Skeletal muscle cell (primary cell): ENCODE data around the gene NECTIN1.

Experiments
- DNase-seq: peaks from one replicate; pipeline ENCODE4 v3.0.0-alpha.2; 2010; ENCODE audit warnings: low read depth
- H3K4me3 ChIP-seq: 2 replicates; pipeline ENCODE4 v1.5.1; 2011; ENCODE audit warnings: low read depth, mild to moderate bottlenecking, control low read depth, low read length, moderate library complexity

Gene NECTIN1

DNA sequence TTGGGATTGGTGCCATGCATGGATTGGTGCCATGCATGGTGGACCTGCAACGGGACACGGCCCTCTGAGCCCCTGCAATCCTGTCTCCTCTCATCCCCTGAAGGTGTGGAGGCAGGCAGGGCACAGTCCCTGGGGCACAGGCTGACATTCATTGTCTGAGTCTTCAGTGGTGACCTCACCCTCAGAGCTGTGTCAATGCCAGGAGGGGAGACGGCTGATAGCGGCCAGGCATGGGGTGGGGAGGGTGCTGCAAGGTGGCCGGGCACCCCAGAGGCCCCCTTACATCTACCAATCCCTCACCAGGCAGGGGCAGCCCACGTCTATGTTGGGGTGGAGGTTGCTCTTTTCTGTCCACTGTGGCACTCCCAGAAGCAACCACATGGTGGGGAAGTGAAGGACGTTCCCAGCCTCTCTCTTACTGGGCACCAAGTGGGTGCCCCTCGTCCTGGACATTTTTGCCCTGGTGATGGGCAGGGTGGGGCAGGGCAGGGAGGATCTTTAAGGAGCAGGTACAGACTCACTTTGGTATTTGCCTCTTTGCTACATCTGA lies 47.6 kb downstream of the NECTIN1 start:
- DNase-seq: no peak
- no peak overlapping the region for H3K4me3 ChIP-seq

- H3K4me3 ChIP-seq: no peak overlapping the region
- no peak for DNase-seq
Observed at GRCh38 chr11:119680541-119681360, 48.2 kb downstream of the NECTIN1 start.

- H3K4me3 ChIP-seq: no peak overlapping the region
- DNase-seq: no peak
Observed at GRCh38 chr11:119679346-119679745, 49.7 kb downstream of the NECTIN1 start.

DNA sequence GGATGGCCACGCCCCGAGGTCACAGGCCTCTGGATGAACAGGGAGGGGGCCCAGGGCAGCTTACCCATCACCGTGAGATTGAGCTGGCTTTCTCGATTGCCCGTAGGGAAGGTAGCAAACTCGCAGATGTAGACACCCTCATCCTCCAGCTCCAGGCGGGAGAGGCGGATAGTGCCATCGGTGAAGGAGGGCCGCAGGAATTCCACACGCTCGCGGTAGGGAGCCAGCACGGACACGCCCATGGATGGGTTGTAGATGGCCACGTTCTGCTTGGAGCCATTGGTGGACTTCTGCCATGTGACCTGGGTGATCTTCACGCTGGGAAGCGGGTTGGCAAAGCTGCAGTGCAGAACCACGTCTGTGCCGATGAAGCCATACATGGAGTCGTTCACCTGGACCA lies 50.6 kb downstream of the NECTIN1 start:
- no peak for DNase-seq
- H3K4me3 ChIP-seq: no peak overlapping the region

- DNase-seq: no peak
- no peak overlapping the region for H3K4me3 ChIP-seq
Observed at GRCh38 chr11:119677840-119678239, 51.2 kb downstream of the NECTIN1 start.

DNA sequence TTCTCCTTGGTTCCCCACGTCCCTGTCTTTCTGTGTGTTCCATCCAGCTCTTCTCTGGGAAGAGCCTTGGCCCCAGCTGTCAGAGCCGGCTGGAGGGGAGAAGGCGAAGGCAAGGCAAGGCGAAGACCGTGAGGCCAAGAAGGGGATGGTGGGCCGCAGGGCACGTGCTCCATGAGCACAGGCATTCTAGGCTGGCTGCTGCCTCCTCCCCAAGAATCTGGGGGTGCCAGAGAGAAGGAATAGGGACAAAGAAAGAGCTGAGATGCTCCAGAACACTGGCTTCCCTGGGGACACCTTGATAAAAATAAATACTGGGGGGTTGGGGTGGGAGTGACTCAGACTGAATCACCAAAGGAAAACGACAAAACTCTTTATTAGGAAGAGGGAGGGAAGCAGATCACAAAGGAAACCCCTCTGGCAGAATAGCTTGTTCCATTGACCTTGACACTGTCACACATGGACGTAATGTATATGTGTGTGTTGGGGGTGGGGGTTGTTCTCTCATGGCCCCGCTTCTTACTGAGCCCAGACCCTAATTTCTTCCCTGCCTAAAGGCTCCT lies 52.5 kb downstream of the NECTIN1 start:
- no peak overlapping the region for H3K4me3 ChIP-seq
- DNase-seq: no peak

DNA sequence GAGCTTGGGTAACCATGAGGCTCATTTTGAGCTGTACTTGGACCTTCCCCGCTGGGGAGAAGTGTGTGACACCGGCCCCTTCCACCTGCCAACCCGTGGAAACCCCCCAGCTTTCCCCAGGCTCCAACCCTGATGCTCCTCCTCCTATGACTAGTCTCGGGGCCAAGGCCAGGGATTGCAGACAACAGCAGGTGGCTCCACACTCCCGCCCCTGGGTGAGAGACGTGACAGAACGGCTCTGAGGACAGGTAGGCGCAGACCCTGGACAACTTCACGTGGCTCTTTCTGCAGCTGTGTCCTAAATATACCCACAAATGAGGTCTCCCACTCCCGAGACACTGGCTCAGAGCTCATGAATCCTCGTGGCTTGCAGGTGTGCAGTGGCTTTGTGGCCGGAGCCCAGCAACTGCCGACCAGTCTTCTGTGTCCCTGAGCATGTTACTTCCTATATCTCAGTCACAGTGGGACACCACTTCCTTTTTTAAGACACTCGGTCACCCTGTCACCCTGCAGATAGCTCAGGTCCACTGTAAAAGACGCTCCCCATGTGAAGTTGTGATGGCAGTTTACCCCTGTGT lies 55.2 kb downstream of the NECTIN1 start:
- no peak for DNase-seq
- no peak overlapping the region for H3K4me3 ChIP-seq

GRCh38 chr11:119673052-119673758 lies 55.8 kb downstream of the NECTIN1 start:
- no peak overlapping the region for H3K4me3 ChIP-seq
- DNase-seq: no peak

DNA sequence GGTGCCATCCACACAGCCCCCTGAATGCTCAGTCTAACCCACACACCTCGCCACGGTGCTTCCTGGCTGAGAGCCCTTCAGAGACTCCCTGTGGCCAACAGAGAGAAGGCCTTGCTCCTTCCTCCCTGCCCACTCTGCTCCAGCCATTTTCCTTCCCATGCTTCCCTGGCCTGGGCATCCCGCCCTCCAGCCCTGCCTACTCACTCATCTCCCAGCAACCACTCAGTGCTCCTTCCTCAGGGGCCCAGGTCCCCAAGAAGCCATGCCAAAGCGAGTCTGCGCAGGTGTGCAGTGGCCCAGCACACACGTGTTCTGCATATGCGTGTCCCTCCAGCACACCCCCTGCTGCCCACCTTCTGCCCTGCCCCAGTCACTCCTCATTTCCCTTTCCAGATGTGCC lies 56.4 kb downstream of the NECTIN1 start:
- no peak for DNase-seq
- H3K4me3 ChIP-seq: no peak overlapping the region

DNA sequence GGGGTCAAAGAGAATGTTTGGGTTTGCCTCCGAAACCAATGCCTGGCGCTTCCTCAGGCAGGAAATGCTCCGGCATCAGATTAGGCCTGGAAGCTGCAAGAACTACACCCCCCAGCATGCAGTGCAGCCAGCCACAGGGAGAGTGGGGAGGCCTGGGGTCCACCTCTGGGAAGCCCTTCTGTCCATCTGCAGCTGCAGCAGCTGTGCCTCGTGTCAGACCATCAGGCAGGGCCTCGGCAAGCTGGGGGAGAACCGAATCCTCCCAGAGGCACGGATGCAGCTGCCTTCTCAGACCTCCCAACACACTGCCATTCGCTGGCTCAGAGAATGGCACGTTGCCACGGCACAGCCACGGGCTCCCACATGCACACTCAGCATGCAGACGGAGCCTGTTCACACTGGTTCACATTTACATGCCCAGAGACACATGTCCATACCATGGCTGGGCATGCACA lies 57.4 kb downstream of the NECTIN1 start:
- no peak overlapping the region for H3K4me3 ChIP-seq
- peak; percentile 54 for DNase-seq

GRCh38 chr11:119671051-119671450 lies 57.9 kb downstream of the NECTIN1 start:
- no peak overlapping the region for H3K4me3 ChIP-seq
- peak; percentile 76 for DNase-seq

- DNase-seq: no peak
- no peak overlapping the region for H3K4me3 ChIP-seq
Observed at GRCh38 chr11:119669487-119669886, 59.5 kb downstream of the NECTIN1 start.

- no peak overlapping the region for H3K4me3 ChIP-seq
- DNase-seq: no peak
Observed at GRCh38 chr11:119668676-119669075, 60.3 kb downstream of the NECTIN1 start.

- no peak for DNase-seq
- no peak overlapping the region for H3K4me3 ChIP-seq
Observed at GRCh38 chr11:119666463-119667131, 62.4 kb downstream of the NECTIN1 start.

GRCh38 chr11:119666061-119666460 lies 62.9 kb downstream of the NECTIN1 start:
- no peak for DNase-seq
- H3K4me3 ChIP-seq: no peak overlapping the region

DNA sequence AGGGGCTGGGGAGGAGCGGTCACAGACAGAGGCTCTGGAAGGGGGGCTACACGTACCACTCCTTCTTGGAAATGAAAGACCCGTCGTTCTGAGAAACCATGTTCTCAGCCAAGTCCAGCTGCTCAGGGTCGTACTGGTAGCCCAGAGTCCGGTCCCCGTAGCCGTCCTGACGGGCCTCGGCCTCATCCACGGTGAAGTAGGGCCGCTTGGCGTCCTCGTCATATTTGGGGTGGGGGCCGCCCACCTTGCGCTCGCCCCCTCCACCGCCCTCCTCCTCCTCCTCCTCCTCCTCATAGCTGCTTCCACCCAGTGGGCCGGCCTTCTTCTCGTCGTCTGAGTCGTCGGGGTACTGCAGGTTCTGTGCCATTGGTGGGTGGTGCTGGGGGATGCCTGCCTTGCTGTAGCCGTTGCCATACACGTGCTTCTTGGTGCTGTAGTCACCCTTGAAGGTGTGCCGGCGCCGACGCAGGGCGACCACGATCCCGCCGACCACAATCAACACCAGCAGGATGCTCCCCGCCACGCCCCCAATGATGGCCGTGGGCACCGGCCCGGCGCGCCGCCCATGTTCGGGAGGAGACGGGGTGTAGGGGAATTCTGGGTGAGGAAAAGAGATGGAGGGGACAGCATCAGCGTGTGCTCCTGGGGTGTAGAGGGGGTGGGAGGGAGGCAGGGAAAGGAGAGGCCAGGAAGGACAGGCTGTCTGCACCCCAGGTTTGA lies 64.1 kb downstream of the NECTIN1 start:
- DNase-seq: no peak
- H3K4me3 ChIP-seq: no peak overlapping the region

- H3K4me3 ChIP-seq: no peak overlapping the region
- DNase-seq: no peak
Observed at GRCh38 chr11:119664063-119664572, 64.9 kb downstream of the NECTIN1 start.

GRCh38 chr11:119663279-119663678 lies 65.7 kb downstream of the NECTIN1 start:
- no peak overlapping the region for H3K4me3 ChIP-seq
- no peak for DNase-seq

- no peak for DNase-seq
- H3K4me3 ChIP-seq: no peak overlapping the region
Observed at GRCh38 chr11:119661226-119661625, 67.8 kb downstream of the NECTIN1 start.
